Type B pancreatic cell (in vitro differentiated cells): ENCODE measurements around the gene HELZ2. TPM values are rescaled to one million over a fixed set of nuclear protein-coding genes. Genes with fewer than 3 reads are reported as not detected.
"Not testable (repeated sequence)": the region's sequence is repeated elsewhere in the genome, so short reads cannot be mapped to it uniquely, and the experiment has no call there.

Source experiments
- DNase-seq: peaks from one replicate; pipeline ENCODE4 v3.0.0; 2021; ENCODE audit warnings: mixed read lengths; ENCODE audit not compliant: unreplicated experiment; ENCODE audit errors: extremely low spot score
- H3K27ac Mint-ChIP-seq: 2 replicates; pipeline ENCODE4 v1.8.0; 2021; ENCODE audit warnings: mild to moderate bottlenecking, mixed read lengths
- H3K27me3 Mint-ChIP-seq: 2 replicates; pipeline ENCODE4 v1.8.0; 2021; ENCODE audit warnings: mixed read lengths
- H3K36me3 Mint-ChIP-seq: 2 replicates; pipeline ENCODE4 v1.8.0; 2021; ENCODE audit warnings: mixed read lengths
- H3K4me1 Mint-ChIP-seq: one replicate; pipeline ENCODE4 v1.8.0; 2021; ENCODE audit warnings: mixed read lengths; ENCODE audit not compliant: unreplicated experiment
- H3K4me3 Mint-ChIP-seq: 2 replicates; pipeline ENCODE4 v1.8.0; 2021; ENCODE audit warnings: mild to moderate bottlenecking, mixed read lengths
- H3K9me3 Mint-ChIP-seq: 2 replicates; pipeline ENCODE4 v1.8.0; 2021; ENCODE audit warnings: mixed read lengths
- CTCF ChIP-seq: fragments of 200-600 bp; sonication (generic); conservative IDR thresholded peaks from 2 replicates; pipeline ENCODE4 v1.5.0; 2021; ENCODE audit warnings: antibody characterized with exemption, mild to moderate bottlenecking
- total RNA-seq: library from RNA; stranded (reverse); gene quantifications from 2 replicates; pipeline ENCODE4 v1.2.1, GENCODE V29; 2021; ENCODE audit warnings: low replicate concordance

Gene HELZ2
- total RNA-seq, 1 donor from 2014 or later = 24.2 TPM

GRCh38 chr20:63612276-63612931 lies 38.4 kb upstream of the HELZ2 start:
- no peak for TF ChIP-seq CTCF
- Mint-ChIP-seq H3K36me3 (peaks cover 17% of the 10 kb centered on the region), H3K4me3 (no peak overlapping the region), H3K4me1 (no peaks in the 10 kb centered on the region), H3K27ac (no peak overlapping the region), H3K9me3 (no peaks in the 10 kb centered on the region), H3K27me3 (no peaks in the 10 kb centered on the region)
- no peak for DNase-seq

GRCh38 chr20:63611646-63612045 lies 37.6 kb upstream of the HELZ2 start:
- Mint-ChIP-seq H3K27ac (no peak overlapping the region), H3K4me1 (no peaks in the 10 kb centered on the region), H3K27me3 (no peaks in the 10 kb centered on the region), H3K4me3 (no peak overlapping the region), H3K36me3 (peaks cover 17% of the 10 kb centered on the region), H3K9me3 (no peaks in the 10 kb centered on the region)
- no peak for DNase-seq
- TF ChIP-seq CTCF = no peak

GRCh38 chr20:63610581-63611435 lies 36.8 kb upstream of the HELZ2 start:
- TF ChIP-seq CTCF = no peak
- Mint-ChIP-seq H3K27ac (no peak overlapping the region), H3K4me1 (no peaks in the 10 kb centered on the region), H3K36me3 (peaks cover 13% of the 10 kb centered on the region), H3K27me3 (no peaks in the 10 kb centered on the region), H3K9me3 (no peaks in the 10 kb centered on the region), H3K4me3 (no peak overlapping the region)
- DNase-seq = no peak

- Mint-ChIP-seq H3K9me3 (no peaks in the 10 kb centered on the region), H3K27ac (no peak overlapping the region), H3K36me3 (peaks cover 5% of the 10 kb centered on the region), H3K4me1 (no peaks in the 10 kb centered on the region), H3K27me3 (no peaks in the 10 kb centered on the region), H3K4me3 (no peak overlapping the region)
- DNase-seq = no peak
- no peak for TF ChIP-seq CTCF
These were observed 32.6 kb upstream of the HELZ2 start for GRCh38 chr20:63606686-63607085.

- H3K4me3 Mint-ChIP-seq = no peak overlapping the region
- H3K27ac Mint-ChIP-seq = no peak overlapping the region
- TF ChIP-seq CTCF = no peak
- no peaks in the 10 kb centered on the region for H3K9me3 Mint-ChIP-seq
- no peaks in the 10 kb centered on the region for H3K4me1 Mint-ChIP-seq
- peaks cover 12% of the 10 kb centered on the region for H3K36me3 Mint-ChIP-seq
- no peak for DNase-seq
- no peaks in the 10 kb centered on the region for H3K27me3 Mint-ChIP-seq
These were observed 28.3 kb upstream of the HELZ2 start for GRCh38 chr20:63602321-63602720.

GRCh38 chr20:63601679-63602078 lies 27.6 kb upstream of the HELZ2 start:
- not testable (repeated sequence) for H3K27me3 Mint-ChIP-seq, H3K4me1 Mint-ChIP-seq, DNase-seq, H3K27ac Mint-ChIP-seq, H3K9me3 Mint-ChIP-seq, H3K4me3 Mint-ChIP-seq
- peaks cover 12% of the 10 kb centered on the region for H3K36me3 Mint-ChIP-seq
